HCT116 (cell line): ENCODE results near the gene CLEC16A. TPM values are rescaled to one million over a fixed set of nuclear protein-coding genes. Genes with fewer than 3 reads are reported as not detected.

Source experiments
- ATAC-seq: fragments of 200-7000 bp; cut with Tn5 transposase; 2 replicates; pipeline ENCODE4 v1.9.1; 2020; ENCODE audit warnings: mild to moderate bottlenecking, moderate library complexity
- BruUV-seq: library from RNA; stranded (reverse); fragments of 400-500 nt; replicated peaks from 2 replicates; lab custom pipeline; 2021; lab: Mats Ljungman, UMichigan
- CTCF ChIA-PET: fragments of 300-600 bp; sonication (Branson Sonifier 250); formaldehyde crosslinking; loops from one replicate; lab custom pipeline; 2021; ENCODE audit warnings: antibody characterized with exemption; lab: Charles Lee
- POLR2A ChIA-PET: fragments of 300-600, 350-600 bp; sonication (Branson Sonifier 250); formaldehyde crosslinking; loops from one replicate; lab custom pipeline; 2021; ENCODE audit warnings: antibody characterized with exemption; lab: Charles Lee
- RAD21 ChIA-PET, 2 experiments: fragments of 300-600 bp; sonication (Branson Sonifier 250); formaldehyde crosslinking; loops; one replicate each; lab custom pipeline; 2023; ENCODE audit warnings: low total read pairs in 2 of 2; ENCODE audit not compliant: uncharacterized antibody in 2 of 2, unreplicated experiment in 2 of 2, low non-redundant PET in 1 of 2; lab: Charles Lee
- DNase-seq: peaks from one replicate; pipeline ENCODE4 v3.0.0-alpha.2; 2010; ENCODE audit warnings: low read depth, low spot score
- H2AFZ ChIP-seq: fragments of 200-600 bp; shearing (Covaris generic), sonication (generic); 2 replicates; pipeline ENCODE4 v1.6.1; 2017; ENCODE audit warnings: low read depth, mixed run types, mixed read lengths, antibody characterized with exemption, low read length; ENCODE audit not compliant: poor library complexity, severe bottlenecking
- H3K27ac ChIP-seq: 2 replicates; pipeline ENCODE4 v1.5.1; 2012; ENCODE audit warnings: low read depth, low read length
- H3K27me3 ChIP-seq: fragments of 200-600 bp; sonication (generic); 2 replicates; pipeline ENCODE4 v1.6.1; 2016; ENCODE audit warnings: mixed run types, low read length, mixed read lengths; ENCODE audit not compliant: insufficient read depth
- H3K36me3 ChIP-seq, 2 experiments: fragments of 200-500 bp in 1 of 2; fragments of 200-600 bp in 1 of 2; sonication (Bioruptor generic) in 1 of 2; sonication (generic) in 1 of 2; 2 replicates each; pipeline versions ENCODE4 v1.5.1 to v1.6.1; 2014 to 2016; ENCODE audit warnings: low read length in 2 of 2, inconsistent platforms in 1 of 2, mixed read lengths in 1 of 2, mixed run types in 1 of 2; ENCODE audit not compliant: insufficient read depth in 2 of 2, control insufficient read depth in 1 of 2
- H3K4me1 ChIP-seq, 2 experiments: fragments of 200-600 bp in 1 of 2; sonication (generic) in 1 of 2; 2 replicates each; pipeline versions ENCODE4 v1.5.1 to v1.6.1; 2012 to 2017; ENCODE audit warnings: low read length in 2 of 2, inconsistent platforms in 1 of 2, mild to moderate bottlenecking in 1 of 2, mixed read lengths in 1 of 2, mixed run types in 1 of 2, moderate library complexity in 1 of 2; ENCODE audit not compliant: insufficient read depth in 2 of 2, control insufficient read depth in 1 of 2
- H3K4me2 ChIP-seq: fragments of 200-600 bp; sonication (generic); 2 replicates; pipeline ENCODE4 v1.6.1; 2017; ENCODE audit warnings: mixed run types, low read length, mixed read lengths
- H3K4me3 ChIP-seq, 2 experiments: fragments of 200-600 bp in 1 of 2; sonication (generic) in 1 of 2; replicated peaks in 1 of 2; 2 replicates each; pipeline ENCODE4 v1.5.1; 2011 to 2016; ENCODE audit warnings: low read length in 2 of 2, control low read depth in 1 of 2, low read depth in 1 of 2, mild to moderate bottlenecking in 1 of 2, mixed read lengths in 1 of 2, mixed run types in 1 of 2
- H3K79me2 ChIP-seq: fragments of 200-600 bp; sonication (generic); 2 replicates; pipeline ENCODE4 v1.6.1; 2017; ENCODE audit warnings: mild to moderate bottlenecking, mixed run types, low read length, moderate library complexity, mixed read lengths; ENCODE audit not compliant: insufficient read depth
- H3K9ac ChIP-seq: fragments of 200-600 bp; sonication (generic); 2 replicates; pipeline ENCODE4 v1.6.1; 2016; ENCODE audit warnings: low read length, mixed read lengths
- H3K9me2 ChIP-seq: fragments of 200-600 bp; sonication (generic), shearing (Covaris generic); 2 replicates; pipeline ENCODE4 v1.6.1; 2017; ENCODE audit warnings: mixed run types, mild to moderate bottlenecking, moderate library complexity; ENCODE audit not compliant: insufficient read depth
- H3K9me3 ChIP-seq, 2 experiments: fragments of 200-500 bp in 1 of 2; fragments of 200-600 bp in 1 of 2; sonication (Bioruptor generic) in 1 of 2; sonication (generic) in 1 of 2; 2 replicates each; pipeline ENCODE4 v1.6.1; 2014 to 2017; ENCODE audit warnings: low read length in 2 of 2, mixed read lengths in 2 of 2, inconsistent platforms in 1 of 2, low read depth in 1 of 2, mild to moderate bottlenecking in 1 of 2, mixed run types in 1 of 2, moderate library complexity in 1 of 2; ENCODE audit not compliant: control insufficient read depth in 1 of 2, insufficient read depth in 1 of 2
- H4K20me1 ChIP-seq: fragments of 200-600 bp; sonication (generic), shearing (Covaris generic); 2 replicates; pipeline ENCODE4 v1.6.1; 2017; ENCODE audit warnings: mixed run types, mild to moderate bottlenecking, moderate library complexity; ENCODE audit not compliant: insufficient read depth
- ATF3 ChIP-seq: IDR thresholded peaks from 2 replicates; pipeline ENCODE4 v1.6.1; 2012
- CBX3 ChIP-seq: IDR thresholded peaks from 2 replicates; pipeline ENCODE4 v1.6.1; 2012; ENCODE audit warnings: low read depth
- CEBPB ChIP-seq: IDR thresholded peaks from 2 replicates; pipeline ENCODE4 v1.6.1; 2012; ENCODE audit warnings: low read depth
- EGR1 ChIP-seq: IDR thresholded peaks from 2 replicates; pipeline ENCODE4 v1.6.1; 2012; ENCODE audit warnings: low read depth
- ELF1 ChIP-seq: IDR thresholded peaks from 2 replicates; pipeline ENCODE4 v1.6.1; 2012; ENCODE audit warnings: low read depth, borderline replicate concordance
- EZH2 ChIP-seq: fragments of 200-600 bp; sonication (generic); IDR thresholded peaks from 2 replicates; pipeline ENCODE4 v1.6.1; 2017; ENCODE audit warnings: antibody characterized with exemption, mixed run types
- EZH2phosphoT487 ChIP-seq: fragments of 200-600 bp; IDR thresholded peaks from 2 replicates; pipeline ENCODE4 v1.6.1; 2018; ENCODE audit warnings: antibody characterized with exemption, borderline replicate concordance
- MAX ChIP-seq: IDR thresholded peaks from 2 replicates; pipeline ENCODE4 v1.6.1; 2012
- POLR2A ChIP-seq: IDR thresholded peaks from 2 replicates; pipeline ENCODE4 v1.7.0; 2011; ENCODE audit warnings: borderline replicate concordance; ENCODE audit not compliant: insufficient read depth, insufficient read length; ENCODE audit errors: extremely low read depth
- POLR2AphosphoS5 ChIP-seq: IDR thresholded peaks from 2 replicates; pipeline ENCODE4 v1.6.1; 2011; ENCODE audit warnings: mild to moderate bottlenecking, low read depth, low read length, moderate library complexity
- REST ChIP-seq: IDR thresholded peaks from 2 replicates; pipeline ENCODE4 v1.6.1; 2012; ENCODE audit warnings: low read depth
- SIN3A ChIP-seq: IDR thresholded peaks from 2 replicates; pipeline ENCODE4 v1.6.1; 2012; ENCODE audit warnings: low read depth
- SP1 ChIP-seq: IDR thresholded peaks from 2 replicates; pipeline ENCODE4 v1.6.1; 2012; ENCODE audit warnings: low read depth
- TCF7L2 ChIP-seq: IDR thresholded peaks from 2 replicates; pipeline ENCODE4 v1.7.0; 2011; ENCODE audit warnings: borderline replicate concordance, inconsistent platforms; ENCODE audit not compliant: insufficient read depth, insufficient read length; ENCODE audit errors: extremely low read depth
- YY1 ChIP-seq: IDR thresholded peaks from 2 replicates; pipeline ENCODE4 v1.6.1; 2011; ENCODE audit warnings: low read length, low read depth, moderate library complexity, mild to moderate bottlenecking; ENCODE audit not compliant: insufficient replicate concordance; ENCODE audit errors: extremely low read depth
- ZBTB33 ChIP-seq: IDR thresholded peaks from 2 replicates; pipeline ENCODE4 v1.6.1; 2011; ENCODE audit warnings: mild to moderate bottlenecking, low read length, moderate library complexity; ENCODE audit not compliant: insufficient replicate concordance; ENCODE audit errors: extremely low read depth
- ZFX ChIP-seq: fragments of 450-650 bp; IDR thresholded peaks from 2 replicates; pipeline ENCODE4 v1.6.1; 2017
- ZNF274 ChIP-seq: fragments of 200-500 bp; sonication (Bioruptor generic); IDR thresholded peaks from 2 replicates; pipeline ENCODE4 v1.6.1; 2014; ENCODE audit warnings: mild to moderate bottlenecking, low read depth, low read length, inconsistent platforms
- intact Hi-C: fragments of 100-400 bp; cut with micrococcal nuclease; formaldehyde crosslinking; loops from 2 replicates; pipeline ENCODE4 v1.10.0; 2022
- total RNA-seq: library from RNA; stranded (reverse); gene quantifications from one replicate; pipeline ENCODE4 v1.2.1, GENCODE V29; 2021; ENCODE audit not compliant: unreplicated experiment

The CLEC16A gene
- total RNA-seq, 1 experiment from 2014 or later = 18.0 TPM

- no peak for TF ChIP-seq ELF1
- TF ChIP-seq, all 23 proteins: peak for 4
Observed at GRCh38 chr16:11140098-11140375, 195.7 kb downstream of the CLEC16A start (continued).

- ChIA-PET RAD21 (no interaction called here), CTCF (no interaction called here), POLR2A (no interaction called here)
- BruUV-seq = no TSS peak
- Histone ChIP-seq H3K36me3 (no peaks in the 10 kb centered on the region), H2AFZ (no peak overlapping the region), H3K9ac (no peak overlapping the region), H3K4me3 (no peak overlapping the region), H3K9me2 (no peaks in the 10 kb centered on the region), H3K27me3 (no peaks in the 10 kb centered on the region), H3K27ac (peak overlapping the region; percentile 19; the same call in 1 of the 2 replicates), H3K4me2 (peak overlapping the region; percentile 44), H3K79me2 (no peaks in the 10 kb centered on the region), H4K20me1 (no peaks in the 10 kb centered on the region), H3K4me1 (peaks cover 49 to 65% of the 10 kb centered on the region in 2 experiments), H3K9me3 (no peaks in the 10 kb centered on the region)
- no peak for DNase-seq
- TF ChIP-seq CBX3 = no peak
- TF ChIP-seq REST = no peak
- TF ChIP-seq YY1 = no peak
- no peak for TF ChIP-seq EGR1
- TF ChIP-seq TCF7L2 = no peak
- TF ChIP-seq EZH2phosphoT487 = no peak
- no peak for TF ChIP-seq ELF1
- TF ChIP-seq SIN3A = no peak
- no peak for TF ChIP-seq CEBPB
- no peak for TF ChIP-seq POLR2AphosphoS5
- TF ChIP-seq POLR2A = no peak
- TF ChIP-seq EZH2 = no peak
- no peak for TF ChIP-seq ZBTB33
- no peak for TF ChIP-seq ZFX
- TF ChIP-seq ATF3 = no peak
- no peak for TF ChIP-seq MAX
- no peak for TF ChIP-seq SP1
- no peak for TF ChIP-seq ZNF274
- no peak for ATAC-seq
- intact Hi-C loops = no loop called here
Observed at GRCh38 chr16:11140466-11140865, 196.1 kb downstream of the CLEC16A start.
